GM21825 (cell line): ENCODE data around the gene HOXA5.

ENCODE experiments used
- ATAC-seq: cut with Tn5 transposase; IDR thresholded peaks from one replicate; pipeline ENCODE4 v1.9.1; 2021; ENCODE audit warnings: mild to moderate bottlenecking, moderate library complexity; ENCODE audit not compliant: unreplicated experiment

The HOXA5 gene

DNA sequence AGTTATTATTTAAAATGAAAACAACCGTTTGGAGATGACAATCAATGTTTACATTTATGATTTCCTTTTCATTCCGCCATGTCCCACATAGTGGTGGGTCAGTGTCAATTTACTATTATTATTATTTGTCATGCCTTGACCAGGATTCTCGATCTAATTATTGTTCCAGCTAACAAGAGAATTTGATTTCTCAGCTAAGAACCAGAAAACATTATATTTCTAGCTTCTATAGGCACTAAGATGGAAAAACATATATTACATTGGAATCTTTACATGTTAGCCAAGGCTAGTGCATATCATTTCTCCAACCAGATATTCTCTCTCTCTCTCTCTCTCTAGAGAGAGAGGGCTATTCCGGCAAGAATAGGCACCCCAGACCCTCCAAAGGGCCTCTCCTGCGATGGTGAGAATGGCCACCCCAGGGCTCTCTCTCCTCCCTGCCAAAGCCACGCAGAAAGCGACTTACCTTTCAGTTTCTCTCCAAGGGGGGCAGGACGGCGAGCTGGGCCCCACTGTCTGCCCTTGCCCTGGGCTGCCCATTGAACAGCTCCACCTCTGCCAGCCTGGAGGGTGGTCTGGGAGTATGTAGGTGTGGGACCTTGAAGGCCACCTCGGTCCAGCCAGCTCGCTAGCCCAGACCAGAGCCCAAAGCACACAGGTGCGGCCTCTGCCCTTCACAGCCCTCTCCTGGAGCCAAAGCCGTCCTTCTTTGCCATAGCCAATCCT, 6.5 kb upstream of the HOXA5 start:
- no peak for ATAC-seq

DNA sequence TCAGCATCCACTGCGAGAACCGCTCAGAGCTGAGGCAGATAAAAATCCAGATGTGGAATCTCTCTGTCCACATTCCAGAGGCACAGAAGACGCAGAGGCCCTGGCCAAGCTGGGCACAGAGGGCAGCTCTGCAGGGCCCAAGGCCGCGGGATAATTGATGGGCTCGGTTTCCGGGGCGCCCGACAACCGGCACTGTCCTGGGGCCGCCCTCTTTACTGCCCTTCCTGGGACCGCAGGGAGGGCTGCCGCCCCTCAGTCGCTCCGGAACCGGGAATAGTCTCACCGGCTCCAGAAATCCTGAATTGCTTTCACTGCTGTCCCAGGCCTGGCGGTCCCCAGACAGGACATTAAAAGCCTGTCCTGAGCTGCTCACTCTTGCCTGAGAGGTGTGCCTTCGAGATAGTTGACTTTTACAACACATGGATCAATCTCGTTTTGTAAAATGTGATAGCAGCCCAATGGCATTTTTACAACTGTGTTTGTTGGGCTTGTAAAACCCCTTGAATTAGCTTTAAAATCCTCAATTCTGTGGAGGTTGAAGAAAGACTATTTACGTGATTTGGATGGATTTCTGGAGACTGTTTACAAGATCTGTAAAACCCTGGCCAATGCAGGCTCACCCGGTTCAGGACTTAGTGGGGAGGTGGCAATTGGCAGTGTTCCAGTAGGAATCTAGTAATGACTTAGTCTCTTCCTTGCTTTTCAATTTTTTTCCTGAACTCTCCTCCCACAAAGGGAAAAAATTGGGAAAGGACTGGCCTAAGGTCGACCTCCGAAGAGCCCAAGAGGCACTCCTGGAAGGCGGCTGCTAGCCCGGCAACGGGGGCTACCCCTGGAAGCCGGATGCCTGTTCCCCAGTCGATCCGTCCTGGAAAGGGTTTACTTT, 5.5 kb upstream of the HOXA5 start:
- no peak for ATAC-seq

DNA sequence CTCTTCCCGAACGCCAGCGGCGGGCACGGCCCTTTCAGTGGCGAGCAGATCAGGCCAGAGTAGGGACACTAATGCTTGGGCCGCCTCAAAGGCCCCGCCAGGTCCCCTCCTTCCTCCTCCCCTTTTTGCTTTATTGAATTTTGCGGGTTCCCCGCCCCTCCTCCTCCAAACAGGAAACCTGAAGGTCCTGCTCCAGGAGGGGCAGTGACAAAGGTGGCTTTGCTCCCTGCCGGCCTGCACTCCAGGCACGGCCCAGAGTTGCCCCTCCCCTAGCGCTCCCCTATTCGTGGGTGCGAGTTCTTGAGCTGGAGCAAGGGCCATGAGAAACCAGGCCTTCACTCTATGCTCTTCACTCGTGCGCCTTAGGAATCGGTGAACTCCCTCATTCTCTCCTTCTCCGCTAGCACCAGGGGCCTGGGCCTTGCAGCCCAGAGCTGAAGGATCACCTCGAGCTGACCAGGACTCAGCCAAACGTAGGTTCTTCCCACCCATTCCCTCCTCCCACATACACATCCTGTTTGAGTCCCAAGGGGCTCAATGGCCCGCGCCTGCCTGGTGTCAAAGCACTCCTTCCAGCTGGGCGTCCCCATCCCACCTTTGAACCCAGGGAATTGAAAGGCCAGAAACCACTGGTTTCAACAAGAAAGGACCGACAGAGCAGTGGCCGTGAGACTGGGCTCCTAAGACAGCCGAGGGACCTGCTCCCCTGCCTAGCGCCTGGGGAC, 4.7 kb upstream of the HOXA5 start:
- ATAC-seq: no peak

DNA sequence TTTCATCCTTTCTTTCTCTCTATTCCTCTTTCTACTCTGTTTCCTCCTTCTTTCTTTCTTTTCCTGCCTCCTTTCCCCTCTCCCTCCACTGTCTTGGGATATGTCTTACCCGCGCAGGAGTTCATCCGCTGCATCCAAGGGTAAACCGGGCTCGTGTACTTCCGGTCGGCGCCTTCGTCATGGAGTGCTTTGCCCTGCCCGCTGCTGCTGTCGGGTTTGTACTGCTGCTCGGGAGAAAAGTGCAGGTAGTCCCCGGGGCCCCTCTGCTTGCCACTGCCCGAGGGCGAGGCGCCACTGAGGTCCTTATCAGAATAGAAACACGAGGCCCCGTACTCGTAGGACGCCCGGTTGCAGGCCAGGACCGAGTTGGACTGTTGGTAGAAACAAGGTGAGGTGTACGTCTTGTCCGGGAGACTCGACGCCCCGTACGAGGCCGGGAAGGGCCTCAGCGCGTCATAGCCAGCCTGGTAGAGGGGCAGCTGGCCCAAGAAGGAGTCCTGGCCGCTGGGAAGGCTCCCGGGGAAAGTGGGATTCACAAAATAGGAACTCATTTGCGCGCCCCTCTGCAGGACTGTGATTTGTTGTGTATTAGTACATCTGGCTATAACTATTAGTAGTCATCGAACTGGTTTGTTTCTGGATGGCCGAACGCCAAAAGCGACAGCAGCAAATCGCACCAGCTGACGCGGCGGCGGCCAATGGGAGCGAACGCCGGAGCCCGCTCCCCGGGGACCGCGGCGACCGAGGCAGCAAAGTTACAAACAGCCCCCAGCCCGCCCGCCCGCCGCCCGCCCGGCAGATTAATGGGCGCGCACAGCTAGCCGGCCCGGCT, 3.9 kb upstream of the HOXA5 start, which contains the start of gene HOXA6:
Gene HOXA6, minus strand, starts transcription at position 576 of the 832 bp plus-strand sequence. Its CDS starts 25 bp downstream, at position 551.
- ATAC-seq: no peak

DNA sequence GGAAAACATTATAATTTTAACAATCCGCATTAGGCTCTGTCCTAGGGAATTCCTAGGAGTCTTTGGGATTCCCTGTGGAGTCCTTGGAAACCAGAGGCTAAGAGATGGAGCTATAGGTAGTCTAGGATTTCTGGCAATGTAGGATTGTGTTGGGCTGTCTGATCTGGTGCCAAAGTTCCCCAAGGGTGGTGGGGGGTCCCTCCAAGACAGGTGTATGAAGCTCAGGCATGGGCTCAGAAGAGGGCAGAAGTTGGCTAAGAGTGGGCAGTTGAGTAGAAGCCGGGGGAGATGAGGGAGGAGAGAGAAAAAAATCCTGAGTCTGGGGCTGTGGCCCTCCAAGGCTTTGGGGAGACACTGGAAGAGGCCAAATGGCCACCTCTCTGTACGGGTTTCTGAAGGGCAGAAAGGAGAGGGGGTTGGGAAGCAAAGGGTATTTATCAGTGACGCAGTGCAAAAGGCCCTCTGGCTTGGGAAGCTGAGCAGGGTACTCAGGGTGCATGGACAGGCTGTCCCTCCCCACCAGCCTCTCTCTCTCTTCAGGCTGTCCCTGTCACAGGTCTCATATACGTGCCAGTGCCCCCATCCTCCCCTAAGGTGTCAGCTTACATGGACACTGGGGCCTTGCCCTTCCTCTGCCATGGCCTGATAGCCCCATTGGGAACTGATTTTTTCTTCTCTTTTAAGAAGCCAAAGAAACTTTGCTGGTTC, 3.2 kb upstream of the HOXA5 start:
- ATAC-seq: no peak

DNA sequence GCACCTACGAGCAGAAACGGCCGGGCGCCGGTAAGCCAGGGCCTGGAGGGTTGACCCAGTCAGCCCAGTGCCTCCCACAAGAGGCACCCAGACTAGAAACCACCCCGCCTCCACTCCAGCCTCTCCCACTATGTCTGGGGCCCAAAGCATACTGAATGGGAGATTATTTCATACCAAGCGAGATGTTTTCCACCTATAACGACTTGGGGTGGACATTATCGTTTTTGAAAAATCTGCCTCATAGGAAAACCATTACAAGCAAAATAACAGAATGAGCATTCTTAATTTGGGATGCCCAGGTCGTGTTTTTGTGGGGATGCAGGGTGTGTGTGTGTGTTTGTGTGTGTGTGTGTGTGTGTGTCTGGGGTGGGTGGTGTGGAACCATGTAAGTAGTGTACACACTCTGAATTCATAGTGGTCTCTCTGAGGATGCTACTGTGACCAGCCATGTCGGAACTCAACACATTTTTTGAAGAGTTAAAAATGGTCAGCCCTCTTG, 2.5 kb upstream of the HOXA5 start:
- no peak for ATAC-seq

DNA sequence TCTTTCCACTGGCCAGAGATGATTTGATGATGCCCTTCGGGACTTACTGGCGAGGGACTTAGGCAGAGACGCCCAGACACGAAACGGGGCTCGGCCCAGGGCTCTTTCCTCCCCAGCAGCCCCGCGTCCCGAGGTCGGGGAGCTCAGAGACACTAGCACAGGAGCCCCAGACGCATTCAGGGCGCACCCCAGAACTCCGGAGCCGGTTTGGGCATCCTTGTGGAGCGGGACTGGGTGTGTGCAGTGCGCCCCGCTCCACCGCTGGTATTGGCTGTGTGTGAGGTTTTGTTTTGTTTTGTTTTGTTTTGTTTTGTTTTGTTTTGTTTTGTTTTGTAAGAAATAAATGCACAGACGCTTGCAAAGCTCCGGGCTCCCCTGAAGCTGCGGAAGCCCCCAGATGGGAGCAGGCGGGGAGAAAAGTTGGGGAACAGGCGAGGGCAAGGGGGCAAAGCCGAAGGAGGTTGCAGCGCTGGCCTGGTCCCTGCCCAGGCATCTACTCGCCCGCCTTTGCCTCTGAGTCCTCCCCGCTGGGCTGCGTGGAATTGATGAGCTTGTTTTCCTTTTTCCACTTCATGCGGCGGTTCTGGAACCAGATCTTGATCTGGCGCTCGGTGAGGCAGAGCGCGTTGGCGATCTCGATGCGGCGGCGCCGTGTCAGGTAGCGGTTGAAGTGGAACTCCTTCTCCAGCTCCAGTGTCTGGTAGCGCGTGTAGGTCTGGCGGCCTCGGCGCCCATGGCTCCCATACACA, 1.9 kb upstream of the HOXA5 start:
- ATAC-seq: no peak

DNA sequence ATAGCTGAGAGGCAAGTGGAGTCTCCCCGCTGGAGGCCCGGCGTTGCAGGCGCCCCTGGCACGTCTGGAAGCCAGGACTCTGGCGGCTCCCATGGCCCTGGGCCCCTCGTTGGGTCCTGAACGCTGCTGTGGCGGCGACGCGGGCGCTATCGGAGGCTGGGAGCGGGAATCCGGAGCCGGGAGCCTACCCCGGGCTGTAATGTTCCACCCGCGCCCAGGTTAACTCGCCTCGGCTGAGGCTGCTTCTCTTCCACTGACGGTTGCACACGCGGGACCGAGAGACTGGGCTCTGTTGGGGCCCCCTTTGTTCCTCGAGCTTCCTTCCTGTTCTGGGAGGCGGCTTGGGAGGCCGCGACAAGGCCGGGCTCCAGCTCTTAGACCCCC, 1.3 kb upstream of the HOXA5 start:
- no peak for ATAC-seq

DNA sequence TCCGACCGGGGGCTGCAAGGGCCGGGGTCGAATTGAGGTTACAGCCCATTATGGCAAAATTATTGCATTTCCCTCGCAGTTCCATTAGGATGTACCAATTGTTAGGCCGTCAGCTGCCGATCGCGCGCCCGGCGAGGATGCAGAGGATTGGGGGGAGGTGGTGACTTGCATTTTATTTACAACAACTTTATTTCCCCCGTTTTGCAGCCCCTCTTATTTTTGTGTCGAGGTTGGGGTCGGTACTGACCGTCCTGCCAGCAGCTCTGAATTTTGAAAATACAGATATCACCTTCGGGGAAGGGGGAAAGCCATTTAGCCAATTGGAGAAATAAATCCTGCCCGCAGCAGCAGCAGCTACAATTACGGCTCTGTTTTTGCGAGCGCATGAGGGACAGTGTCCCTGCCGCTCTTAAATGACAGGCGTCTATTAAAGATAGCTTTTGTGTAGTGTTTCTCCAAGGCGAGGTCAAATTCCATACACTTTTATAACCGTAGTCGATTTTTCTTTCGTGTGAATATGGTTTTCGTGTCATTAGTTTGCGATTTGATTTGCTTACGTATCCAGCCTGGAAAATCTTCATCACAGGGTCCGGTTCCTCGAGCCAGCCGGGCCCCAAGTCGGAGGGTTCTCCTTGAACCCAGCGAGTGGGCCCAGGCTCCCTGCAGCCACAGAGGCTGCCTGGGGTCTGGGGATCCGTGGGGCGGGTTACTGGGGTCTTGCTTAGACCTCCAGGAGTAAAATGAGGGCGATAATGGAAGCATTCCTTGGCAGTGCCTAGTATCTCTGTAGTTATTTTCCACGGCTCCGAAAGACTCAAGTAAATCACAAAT, 684 bp upstream of the HOXA5 start:
- ATAC-seq: no peak

DNA sequence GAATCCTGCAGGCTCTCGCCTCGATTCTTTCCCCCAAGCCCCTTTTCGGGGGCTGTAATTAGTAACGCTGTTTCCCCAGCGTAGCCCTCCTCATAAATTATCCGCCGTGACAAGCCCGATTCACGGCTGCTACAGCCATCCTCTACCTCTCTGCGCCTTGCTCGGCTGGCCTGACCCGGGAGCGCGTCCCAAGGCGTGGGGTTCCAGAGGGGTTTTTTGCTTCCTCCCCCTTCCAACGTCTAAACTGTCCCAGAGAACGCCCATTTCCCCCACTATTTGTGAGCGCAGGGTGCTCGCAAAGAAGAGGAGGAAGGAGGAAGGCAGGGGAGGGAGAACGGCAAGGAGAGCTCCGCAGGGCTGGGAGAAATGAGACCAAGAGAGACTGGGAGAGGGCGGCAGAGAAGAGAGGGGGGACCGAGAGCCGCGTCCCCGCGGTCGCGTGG, 880 bp downstream of the HOXA5 start:
- no peak for ATAC-seq

DNA sequence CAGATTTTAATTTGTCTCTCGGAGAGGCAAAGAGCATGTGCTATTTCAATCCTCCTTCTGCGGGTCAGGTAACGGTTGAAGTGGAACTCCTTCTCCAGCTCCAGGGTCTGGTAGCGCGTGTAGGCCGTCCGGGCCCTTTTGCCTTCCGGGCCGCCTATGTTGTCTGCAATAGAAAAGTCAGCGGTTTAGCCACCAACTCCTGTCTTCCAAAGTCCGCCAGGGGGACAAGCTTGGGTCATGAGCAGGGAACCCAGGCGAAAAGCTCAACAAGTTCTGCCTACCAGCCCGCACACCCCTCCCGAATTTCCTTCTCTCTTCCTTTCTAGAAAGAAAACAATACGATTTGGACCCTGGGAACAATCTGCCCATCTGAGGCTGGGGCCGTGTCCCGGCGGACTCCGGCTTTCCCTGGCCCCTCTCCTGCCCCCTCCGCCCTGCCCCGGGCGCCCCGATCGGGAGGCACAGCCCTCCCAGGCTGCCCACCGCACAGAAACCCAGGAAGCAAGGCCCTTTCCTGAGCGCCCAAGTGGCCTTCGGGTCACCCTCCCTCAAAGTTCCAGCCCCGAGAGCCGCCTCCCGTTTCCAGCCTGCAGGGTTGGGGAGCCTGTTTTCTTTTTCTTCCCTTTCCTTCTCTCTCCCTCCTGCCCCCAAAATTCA, 1.4 kb downstream of the HOXA5 start:
- ATAC-seq: no peak

DNA sequence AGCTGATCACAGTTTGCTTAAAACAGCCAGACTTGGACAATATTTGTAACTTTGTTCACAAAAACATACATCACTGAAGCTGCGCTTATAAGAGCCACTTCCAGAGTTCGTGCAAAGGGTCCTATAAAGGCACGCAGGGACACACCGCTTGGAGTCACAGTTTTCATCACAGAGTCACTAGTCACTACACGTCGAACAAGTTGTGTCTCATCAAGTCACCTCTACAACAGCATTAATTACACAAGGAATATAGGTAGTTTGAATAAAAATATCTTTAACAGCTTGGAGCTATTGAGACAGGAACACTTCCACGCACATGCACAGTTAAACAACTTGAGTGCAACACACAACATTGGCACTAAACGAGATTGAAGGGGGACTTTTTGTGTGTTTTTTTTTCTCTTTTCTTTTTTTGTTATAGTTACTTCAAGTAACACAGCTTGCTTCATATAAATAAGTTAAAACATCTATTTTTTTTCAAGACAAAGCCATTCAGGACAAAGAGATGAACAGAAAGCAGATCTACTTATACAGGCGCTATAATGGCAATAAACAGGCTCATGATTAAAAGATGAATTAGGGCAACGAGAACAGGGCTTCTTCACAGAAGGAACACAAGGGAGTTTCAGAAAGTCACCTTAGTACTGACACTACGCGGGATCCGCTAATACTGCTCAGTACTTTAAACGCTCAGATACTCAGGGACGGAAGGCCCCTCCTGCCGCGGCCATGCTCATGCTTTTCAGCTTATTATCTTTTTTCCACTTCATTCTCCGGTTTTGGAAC, 2.2 kb downstream of the HOXA5 start:
- ATAC-seq: no peak

DNA sequence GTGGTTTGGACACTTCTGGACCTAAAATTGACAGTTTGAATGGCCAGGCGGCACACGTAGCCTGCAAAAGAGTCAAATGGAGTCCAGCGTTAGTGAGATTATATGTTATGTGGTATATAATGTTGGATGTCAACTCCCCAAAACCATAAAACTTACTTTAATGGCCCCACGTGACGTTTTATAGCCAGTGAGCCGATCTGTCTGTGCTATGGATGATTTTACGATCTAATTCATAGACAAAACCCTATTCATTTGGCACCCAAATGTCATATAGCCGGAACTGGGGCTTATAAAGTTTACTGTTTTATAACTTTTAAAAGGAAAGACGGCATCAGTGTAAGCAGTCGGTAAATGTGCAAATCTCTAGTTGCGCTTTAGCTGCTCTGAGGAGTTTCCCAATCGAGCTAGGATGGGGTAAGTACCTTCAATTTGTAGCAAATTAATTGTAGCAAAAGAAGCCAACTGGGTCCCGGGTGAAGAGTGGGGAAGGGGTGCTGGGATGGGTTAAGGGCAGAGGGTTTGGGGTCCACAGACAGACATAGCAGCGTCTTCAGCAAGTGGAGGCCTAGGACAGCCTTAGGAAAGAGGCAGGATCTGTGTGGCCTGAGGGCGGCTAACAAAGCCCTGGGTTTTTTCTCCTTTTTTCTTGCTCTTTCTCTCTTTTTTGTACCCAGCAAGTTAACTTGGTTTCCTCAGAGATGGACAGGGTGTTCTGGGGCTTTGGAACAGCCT, 3.2 kb downstream of the HOXA5 start:
- no peak for ATAC-seq

DNA sequence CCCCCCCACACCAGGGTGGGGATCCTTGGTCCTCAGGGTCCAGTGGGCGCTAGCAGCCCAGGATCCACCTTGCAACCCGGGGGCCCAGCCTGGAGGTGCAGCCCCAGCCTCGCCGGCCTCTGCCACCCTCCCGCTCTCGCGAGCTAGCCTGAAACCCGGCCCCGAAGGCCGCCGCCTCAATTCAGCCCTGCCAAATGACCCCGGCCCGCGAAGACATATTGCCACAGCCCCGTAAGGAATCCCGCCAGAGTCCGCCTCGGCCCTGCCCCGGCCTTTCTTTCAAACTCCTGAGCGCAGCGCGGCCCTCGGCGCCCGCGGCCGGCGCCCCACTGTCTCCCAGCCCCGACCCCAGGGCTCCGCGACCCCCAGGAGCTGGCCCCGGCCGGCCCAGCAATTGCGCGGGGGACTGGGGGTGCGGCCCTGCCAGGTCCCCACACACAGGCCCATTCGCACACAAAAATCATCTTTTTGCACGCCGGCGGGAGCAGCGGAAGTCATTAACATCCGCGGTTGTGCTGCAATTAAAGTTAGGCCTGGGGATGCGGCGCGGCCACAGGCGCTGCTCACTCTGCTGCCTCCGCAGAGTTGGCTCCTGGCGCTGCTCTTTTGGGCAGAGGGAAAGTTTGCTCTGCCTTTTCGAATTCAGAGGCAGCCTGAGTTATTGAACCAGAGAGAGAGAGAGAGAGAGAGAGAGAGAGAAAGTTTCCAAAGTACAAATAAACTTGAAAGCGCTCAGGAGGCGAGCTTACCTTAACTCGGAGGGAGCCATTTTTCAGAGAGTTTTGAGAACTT, 4.0 kb downstream of the HOXA5 start:
- no peak for ATAC-seq

DNA sequence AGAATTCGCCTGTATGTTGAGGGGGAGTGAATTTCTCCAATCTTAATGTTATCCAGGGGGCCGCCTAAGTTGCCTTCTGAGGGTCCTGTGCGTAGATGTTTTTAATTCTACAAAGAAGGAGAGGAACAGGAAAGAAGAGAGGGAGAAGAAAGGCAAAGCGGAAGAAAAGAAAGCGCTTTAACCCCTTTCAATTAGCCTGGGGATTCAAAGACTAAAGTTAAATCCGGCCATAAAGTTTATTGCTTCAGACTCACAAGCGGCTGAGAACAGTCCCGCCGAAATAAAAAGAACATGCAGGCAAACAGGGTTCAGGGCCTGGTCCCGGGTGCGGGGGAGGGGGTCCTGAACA, 4.5 kb downstream of the HOXA5 start:
- ATAC-seq: no peak

DNA sequence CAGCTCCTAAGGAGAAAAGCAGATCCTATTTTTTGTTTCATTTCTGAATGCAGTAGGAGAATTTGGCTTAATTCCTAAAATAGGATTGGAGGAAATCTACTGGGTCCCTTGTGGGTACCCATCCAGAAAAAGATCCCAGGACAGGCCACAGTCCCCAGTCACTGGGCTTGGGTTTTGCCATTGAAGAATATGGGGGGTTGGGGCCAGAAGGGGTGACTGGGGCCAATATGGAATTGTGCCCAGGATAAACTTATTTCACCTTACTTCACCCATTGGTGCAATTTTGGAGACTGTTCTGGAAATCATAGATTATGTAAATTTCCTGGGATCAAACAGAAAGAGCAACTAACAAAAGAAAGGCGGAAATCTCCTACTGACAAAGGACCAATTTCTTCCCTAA, 5.0 kb downstream of the HOXA5 start:
- no peak for ATAC-seq
